GM21367 (cell line): Measurements from ENCODE around the gene VPS29.
"Not testable (repeated sequence)": the region's sequence is repeated elsewhere in the genome, so short reads cannot be mapped to it uniquely, and the experiment has no call there.

ENCODE experiments used
- ATAC-seq: cut with Tn5 transposase; IDR thresholded peaks from one replicate; pipeline ENCODE4 v1.9.1; 2021; ENCODE audit not compliant: unreplicated experiment

VPS29 gene

GRCh38 chr12:110528277-110528839 is 26.4 kb upstream of the VPS29 start:
- ATAC-seq: no peak

- not testable (repeated sequence) for ATAC-seq
These were observed 19.2 kb upstream of the VPS29 start for GRCh38 chr12:110520876-110521712.

GRCh38 chr12:110518014-110518413 is 16.1 kb upstream of the VPS29 start:
- not testable (repeated sequence) for ATAC-seq

GRCh38 chr12:110516995-110517394 is 15.1 kb upstream of the VPS29 start:
- ATAC-seq: no peak

- no peak for ATAC-seq
These were observed 12.5 kb upstream of the VPS29 start for GRCh38 chr12:110514363-110514762.

- no peak for ATAC-seq
These were observed 11.9 kb upstream of the VPS29 start for GRCh38 chr12:110513842-110514241.

- ATAC-seq: no peak
These were observed 6.2 kb upstream of the VPS29 start for GRCh38 chr12:110508071-110508586.

- no peak for ATAC-seq
These were observed 3.4 kb upstream of the VPS29 start for GRCh38 chr12:110505332-110505731.

- ATAC-seq: no peak
These were observed 1.5 kb upstream of the VPS29 start for GRCh38 chr12:110503432-110503831.

GRCh38 chr12:110501399-110501751 is 536 bp downstream of the VPS29 start:
- peak; percentile 19 for ATAC-seq

GRCh38 chr12:110498984-110499706 is 2.8 kb downstream of the VPS29 start:
- no peak for ATAC-seq

GRCh38 chr12:110475426-110475825 is 26.5 kb downstream of the VPS29 start:
- no peak for ATAC-seq

- peak; percentile 63 for ATAC-seq
These were observed 33.5 kb downstream of the VPS29 start, which contains the start of the genes FAM216A and GPN3 for GRCh38 chr12:110468214-110469048. FAM216A (plus strand) TSS chr12:110468845; CDS start chr12:110468876, 31 bp downstream. GPN3 (minus strand) TSS chr12:110468257; CDS start chr12:110468203, 54 bp downstream.

- ATAC-seq: no peak
These were observed 34.1 kb downstream of the VPS29 start for GRCh38 chr12:110467847-110468213.

- no peak for ATAC-seq
These were observed 35.1 kb downstream of the VPS29 start for GRCh38 chr12:110466791-110467190.

- ATAC-seq: not testable (repeated sequence)
These were observed 36.1 kb downstream of the VPS29 start for GRCh38 chr12:110465765-110466164.

GRCh38 chr12:110465024-110465423 is 36.9 kb downstream of the VPS29 start:
- ATAC-seq: no peak

GRCh38 chr12:110461189-110461588 is 40.7 kb downstream of the VPS29 start:
- ATAC-seq: not testable (repeated sequence)

- no peak for ATAC-seq
These were observed 43.2 kb downstream of the VPS29 start for GRCh38 chr12:110458756-110459155.

GRCh38 chr12:110453569-110454296 is 48.2 kb downstream of the VPS29 start:
- no peak for ATAC-seq
